Posterior cingulate gyrus (tissue), 11 donors: ENCODE results near the gene RPRD1A.
"Not testable (repeated sequence)": the region's sequence is repeated elsewhere in the genome, so short reads cannot be mapped to it uniquely, and the experiment has no call there.

Source experiments
- DNase-seq, 10 donors: peaks; one replicate each; pipeline versions ENCODE4 v3.0.0 to v3.0.0-alpha.2; 2020 to 2021; ENCODE audit warnings: mixed read lengths in 3 of 10
- intact Hi-C: fragments of 100-400 bp; cut with DNase I; formaldehyde crosslinking; loops from one replicate; pipeline ENCODE4 v1.15.1; 2023

The RPRD1A gene

GRCh38 chr18:36067055-36067957 lies at the start of gene RPRD1A:
TSS of gene RPRD1A (minus strand) at chr18:36067559. CDS start at chr18:36067404, 155 bp downstream.
- intact Hi-C loops, result loop anchor here (1.0 to 5.0 kb wide), 2 partner anchors 62 to 95 kb away; partner anchors contain the start of genes ELP2, RMP24 and SLC39A6
- DNase-seq, result peak; percentile 96 to 99 (median 99)

GRCh38 chr18:36116771-36117170 lies 49.4 kb upstream of the RPRD1A start:
- intact Hi-C loops, DNase-seq: not testable (repeated sequence)

GRCh38 chr18:36114738-36115137 lies 47.4 kb upstream of the RPRD1A start:
- intact Hi-C loops, result no loop called here
- no peak for DNase-seq

GRCh38 chr18:36114251-36114650 lies 46.9 kb upstream of the RPRD1A start:
- no peak for DNase-seq
- intact Hi-C loops, result no loop called here

- intact Hi-C loops, result no loop called here
- no peak for DNase-seq
Observed at GRCh38 chr18:36112302-36112701, 44.9 kb upstream of the RPRD1A start.

GRCh38 chr18:36109737-36110136 lies 42.4 kb upstream of the RPRD1A start:
- no peak for DNase-seq
- intact Hi-C loops, result no loop called here

GRCh38 chr18:36108601-36109000 lies 41.2 kb upstream of the RPRD1A start:
- intact Hi-C loops, result no loop called here
- no peak for DNase-seq

- DNase-seq, result no peak
- intact Hi-C loops, result no loop called here
Observed at GRCh38 chr18:36108196-36108595, 40.8 kb upstream of the RPRD1A start.

- intact Hi-C loops, result no loop called here
- DNase-seq, result no peak
Observed at GRCh38 chr18:36107477-36107876, 40.1 kb upstream of the RPRD1A start.

- no peak for DNase-seq
- intact Hi-C loops, result no loop called here
Observed at GRCh38 chr18:36104749-36105148, 37.4 kb upstream of the RPRD1A start.

- intact Hi-C loops, result no loop called here
Observed at GRCh38 chr18:36101943-36102342, 34.6 kb upstream of the RPRD1A start.

GRCh38 chr18:36099311-36099710 lies 32.0 kb upstream of the RPRD1A start:
- intact Hi-C loops, result loop anchor here (5.0 kb wide), 1 partner anchor 658 kb away; no protein-coding TSS in a partner anchor

More at GRCh38 chr18:36101943-36102342, 34.6 kb upstream of the RPRD1A start:
- DNase-seq, result no peak

GRCh38 chr18:36096955-36097354 lies 29.6 kb upstream of the RPRD1A start:
- DNase-seq, result no peak
- intact Hi-C loops, result loop anchor here (1.0 to 5.0 kb wide), 2 partner anchors 187 to 660 kb away; no protein-coding TSS in a partner anchor

More at GRCh38 chr18:36099311-36099710, 32.0 kb upstream of the RPRD1A start:
- DNase-seq, result no peak

- DNase-seq, result no peak
- intact Hi-C loops, result loop anchor here (1.0 to 5.0 kb wide), 2 partner anchors 188 to 661 kb away; no protein-coding TSS in a partner anchor
Observed at GRCh38 chr18:36095936-36096519, 28.7 kb upstream of the RPRD1A start.

- intact Hi-C loops, result no loop called here
- DNase-seq, result no peak
Observed at GRCh38 chr18:36094431-36094830, 27.1 kb upstream of the RPRD1A start.

GRCh38 chr18:36092116-36092515 lies 24.8 kb upstream of the RPRD1A start:
- intact Hi-C loops, DNase-seq: not testable (repeated sequence)

GRCh38 chr18:36089001-36089400 lies 21.6 kb upstream of the RPRD1A start:
- no peak for DNase-seq
- intact Hi-C loops, result no loop called here

GRCh38 chr18:36088256-36088655 lies 20.9 kb upstream of the RPRD1A start:
- no peak for DNase-seq
- intact Hi-C loops, result no loop called here

GRCh38 chr18:36086186-36086585 lies 18.8 kb upstream of the RPRD1A start:
- intact Hi-C loops, result no loop called here
- peak in 1 of 10 donors; percentile 42 for DNase-seq

GRCh38 chr18:36085195-36085594 lies 17.8 kb upstream of the RPRD1A start:
- DNase-seq, result peak in 1 of 10 donors; percentile 51
- intact Hi-C loops, result no loop called here

- intact Hi-C loops, result no loop called here
- DNase-seq, result no peak
Observed at GRCh38 chr18:36083729-36084128, 16.4 kb upstream of the RPRD1A start.
